DOHH2 (cell line): ENCODE results near the gene DIP2C.

Experiments
- EZH2phosphoT487 ChIP-seq: fragments of 200-600 bp; sonication (generic); IDR thresholded peaks from 2 replicates; pipeline ENCODE4 v1.6.1; 2017; ENCODE audit warnings: borderline replicate concordance, mild to moderate bottlenecking, antibody characterized with exemption, low read length, moderate library complexity, mixed read lengths
- TF ChIP-seq, protein P1 (sequence below): fragments of 200-600 bp; sonication (generic); IDR thresholded peaks from one replicate; pipeline ENCODE4 v1.5.1; 2014; ENCODE audit warnings: antibody characterized with exemption, mild to moderate bottlenecking, low read depth, low read length; ENCODE audit not compliant: poor library complexity, severe bottlenecking

GRCh38 chr10:621981-622740, 67.3 kb downstream of the DIP2C start:
- TF ChIP-seq, protein P1, sequence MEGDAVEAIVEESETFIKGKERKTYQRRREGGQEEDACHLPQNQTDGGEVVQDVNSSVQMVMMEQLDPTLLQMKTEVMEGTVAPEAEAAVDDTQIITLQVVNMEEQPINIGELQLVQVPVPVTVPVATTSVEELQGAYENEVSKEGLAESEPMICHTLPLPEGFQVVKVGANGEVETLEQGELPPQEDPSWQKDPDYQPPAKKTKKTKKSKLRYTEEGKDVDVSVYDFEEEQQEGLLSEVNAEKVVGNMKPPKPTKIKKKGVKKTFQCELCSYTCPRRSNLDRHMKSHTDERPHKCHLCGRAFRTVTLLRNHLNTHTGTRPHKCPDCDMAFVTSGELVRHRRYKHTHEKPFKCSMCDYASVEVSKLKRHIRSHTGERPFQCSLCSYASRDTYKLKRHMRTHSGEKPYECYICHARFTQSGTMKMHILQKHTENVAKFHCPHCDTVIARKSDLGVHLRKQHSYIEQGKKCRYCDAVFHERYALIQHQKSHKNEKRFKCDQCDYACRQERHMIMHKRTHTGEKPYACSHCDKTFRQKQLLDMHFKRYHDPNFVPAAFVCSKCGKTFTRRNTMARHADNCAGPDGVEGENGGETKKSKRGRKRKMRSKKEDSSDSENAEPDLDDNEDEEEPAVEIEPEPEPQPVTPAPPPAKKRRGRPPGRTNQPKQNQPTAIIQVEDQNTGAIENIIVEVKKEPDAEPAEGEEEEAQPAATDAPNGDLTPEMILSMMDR: no peak
- TF ChIP-seq EZH2phosphoT487: no peak
